ENCODE measurements around the gene PUM1.

PUM1 gene

DNA sequence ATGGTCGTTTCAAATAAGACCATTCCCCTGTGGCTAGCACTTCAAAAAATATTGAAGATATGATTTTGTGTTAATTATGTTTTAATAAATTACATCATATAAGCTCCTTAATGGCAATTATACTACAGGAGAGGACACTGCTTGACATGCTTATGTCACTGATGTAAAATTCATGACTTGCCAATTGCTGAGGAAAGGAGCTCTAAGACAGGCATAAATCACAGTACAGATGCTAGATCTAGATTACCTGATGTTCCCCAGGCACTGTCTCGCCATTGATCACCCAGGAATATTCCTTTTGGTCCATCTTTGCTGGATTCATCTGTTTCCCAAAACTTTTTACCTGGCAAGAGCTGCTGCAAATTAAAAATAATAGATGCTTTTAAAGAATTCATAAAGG, 58.8 kb downstream of the PUM1 start:
- H3K9me3 ChIP-seq (ENCODE audit: insufficient read depth, low read depth, low read length): no peaks in the 10 kb centered on the region
- H2AK5ac ChIP-seq (ENCODE audit: low read length): no peak overlapping the region
- H3K36me3 ChIP-seq (ENCODE audit: control insufficient read depth in 1 of 2, insufficient read depth in 2 of 2, low read length in 2 of 2): peaks cover 2 to 14% of the 10 kb centered on the region in 2 experiments
- no peak overlapping the region for H4K12ac ChIP-seq (ENCODE audit: low read depth, low read length)
- H3K4me3 ChIP-seq (ENCODE audit: low read depth, low read length): no peak overlapping the region
- DNase-seq: no peak
- no peaks in the 10 kb centered on the region for H3K27me3 ChIP-seq (ENCODE audit: insufficient read depth, low read length)
- no peak overlapping the region for H4K91ac ChIP-seq (ENCODE audit: low read depth, low read length)
- no peak overlapping the region for H3K18ac ChIP-seq (ENCODE audit: low read length)
- no peak overlapping the region for H2BK5ac ChIP-seq (ENCODE audit: low read depth, low read length, poor library complexity)
- peaks cover 19 to 20% of the 10 kb centered on the region in 2 experiments for H3K4me1 ChIP-seq (ENCODE audit: control insufficient read depth in 1 of 2, insufficient read depth in 2 of 2, low read length in 2 of 2)
- H3K9ac ChIP-seq (ENCODE audit: low read length): no peak overlapping the region
- no peak overlapping the region for H3K14ac ChIP-seq (ENCODE audit: low read length)
- H2BK12ac ChIP-seq (ENCODE audit: low read length): no peak overlapping the region
- H3K27ac ChIP-seq (ENCODE audit: low read depth, low read length): peak overlapping the region; percentile 85
- H3K23ac ChIP-seq (ENCODE audit: low read length): no peak overlapping the region
- no peak overlapping the region for H2BK120ac ChIP-seq (ENCODE audit: insufficient read depth, low read length, poor library complexity)
- H3K4ac ChIP-seq (ENCODE audit: low read depth, low read length): peak overlapping the region; percentile 90
- peak overlapping the region; percentile 15 for H3K4me2 ChIP-seq (ENCODE audit: low read length)
- WGBS (ENCODE audit: extremely low coverage, insufficient coverage, insufficient read length): no CpG with 5 or more reads among the region's 2 CpGs
- peaks cover 11% of the 10 kb centered on the region for H3K79me2 ChIP-seq (ENCODE audit: control insufficient read depth, insufficient read depth, low read length, poor library complexity)
- H4K8ac ChIP-seq (ENCODE audit: low read depth, low read length): no peak overlapping the region
- H3K79me1 ChIP-seq (ENCODE audit: low read length): peaks cover 5% of the 10 kb centered on the region
- H2AFZ ChIP-seq (ENCODE audit: insufficient read depth, low read length, poor library complexity): no peak overlapping the region

- no CpG with 5 or more reads among the region's 6 CpGs for WGBS (ENCODE audit: extremely low coverage, insufficient coverage, insufficient read length)
- H3K79me1 ChIP-seq (ENCODE audit: low read length): peaks cover 5% of the 10 kb centered on the region
Measured at GRCh38 chr1:31005617-31006166, 59.8 kb downstream of the PUM1 start.

DNA sequence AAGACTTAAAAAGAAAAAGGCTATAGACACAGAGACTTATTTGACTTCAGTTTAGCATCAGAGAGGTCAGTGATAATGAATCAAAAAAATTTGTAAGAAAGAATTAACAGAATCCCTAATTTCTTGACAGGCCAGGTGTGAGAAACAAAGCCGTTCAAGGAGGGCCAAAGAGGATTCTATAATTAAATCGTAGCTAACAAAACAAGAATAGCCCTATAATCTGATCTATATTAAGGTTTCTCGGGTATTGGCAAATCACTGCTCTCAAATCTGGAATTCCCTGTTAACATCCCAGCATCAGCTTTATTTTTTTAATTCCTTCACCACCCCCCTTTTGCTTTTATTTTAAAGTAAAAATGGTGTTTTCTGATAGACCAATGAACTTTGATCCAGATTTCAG, 60.3 kb downstream of the PUM1 start:
- Histone ChIP-seq H3K4me3 (ENCODE audit: low read depth, low read length) (no peak overlapping the region), H3K14ac (ENCODE audit: low read length) (no peak overlapping the region), H3K36me3 (ENCODE audit: control insufficient read depth in 1 of 2, insufficient read depth in 2 of 2, low read length in 2 of 2) (peaks cover 2 to 14% of the 10 kb centered on the region in 2 experiments), H3K4me2 (ENCODE audit: low read length) (no peak overlapping the region), H3K79me2 (ENCODE audit: control insufficient read depth, insufficient read depth, low read length, poor library complexity) (peaks cover 8% of the 10 kb centered on the region), H3K9me3 (ENCODE audit: insufficient read depth, low read depth, low read length) (no peaks in the 10 kb centered on the region), H3K23ac (ENCODE audit: low read length) (no peak overlapping the region), H3K79me1 (ENCODE audit: low read length) (peaks cover 5% of the 10 kb centered on the region), H3K18ac (ENCODE audit: low read length) (no peak overlapping the region), H2BK12ac (ENCODE audit: low read length) (no peak overlapping the region), H3K4ac (ENCODE audit: low read depth, low read length) (no peak overlapping the region), H3K9ac (ENCODE audit: low read length) (no peak overlapping the region), H4K91ac (ENCODE audit: low read depth, low read length) (no peak overlapping the region), H4K8ac (ENCODE audit: low read depth, low read length) (no peak overlapping the region), H3K27me3 (ENCODE audit: insufficient read depth, low read length) (no peaks in the 10 kb centered on the region), H4K12ac (ENCODE audit: low read depth, low read length) (no peak overlapping the region), H3K27ac (ENCODE audit: low read depth, low read length) (no peak overlapping the region), H2BK120ac (ENCODE audit: insufficient read depth, low read length, poor library complexity) (no peak overlapping the region), H2AK5ac (ENCODE audit: low read length) (no peak overlapping the region), H3K4me1 (ENCODE audit: control insufficient read depth in 1 of 2, insufficient read depth in 2 of 2, low read length in 2 of 2) (peaks cover 10 to 14% of the 10 kb centered on the region in 2 experiments), H2BK5ac (ENCODE audit: low read depth, low read length, poor library complexity) (no peak overlapping the region), H2AFZ (ENCODE audit: insufficient read depth, low read length, poor library complexity) (no peak overlapping the region)
- WGBS (ENCODE audit: extremely low coverage, insufficient coverage, insufficient read length): no CpG with 5 or more reads among the region's 3 CpGs
- DNase-seq: no peak

More at GRCh38 chr1:31005617-31006166, 59.8 kb downstream of the PUM1 start:
- peaks cover 2 to 14% of the 10 kb centered on the region in 2 experiments for H3K36me3 ChIP-seq (ENCODE audit: control insufficient read depth in 1 of 2, insufficient read depth in 2 of 2, low read length in 2 of 2)
- peak overlapping the region; percentile 40 for H3K4ac ChIP-seq (ENCODE audit: low read depth, low read length)
- H4K12ac ChIP-seq (ENCODE audit: low read depth, low read length): no peak overlapping the region
- H3K4me1 ChIP-seq (ENCODE audit: control insufficient read depth in 1 of 2, insufficient read depth in 2 of 2, low read length in 2 of 2): peaks cover 15 to 17% of the 10 kb centered on the region in 2 experiments
- no peak overlapping the region for H3K4me2 ChIP-seq (ENCODE audit: low read length)
- no peak overlapping the region for H4K91ac ChIP-seq (ENCODE audit: low read depth, low read length)
- H3K14ac ChIP-seq (ENCODE audit: low read length): no peak overlapping the region
- no peaks in the 10 kb centered on the region for H3K27me3 ChIP-seq (ENCODE audit: insufficient read depth, low read length)
- peak overlapping the region; percentile 63 for H2BK12ac ChIP-seq (ENCODE audit: low read length)
- H2BK5ac ChIP-seq (ENCODE audit: low read depth, low read length, poor library complexity): no peak overlapping the region
- H2BK120ac ChIP-seq (ENCODE audit: insufficient read depth, low read length, poor library complexity): no peak overlapping the region
- peaks cover 10% of the 10 kb centered on the region for H3K79me2 ChIP-seq (ENCODE audit: control insufficient read depth, insufficient read depth, low read length, poor library complexity)
- H3K9ac ChIP-seq (ENCODE audit: low read length): no peak overlapping the region
- H3K27ac ChIP-seq (ENCODE audit: low read depth, low read length): peak overlapping the region; percentile 67
- H3K4me3 ChIP-seq (ENCODE audit: low read depth, low read length): no peak overlapping the region
- no peak overlapping the region for H2AK5ac ChIP-seq (ENCODE audit: low read length)
- DNase-seq: no peak
- H4K8ac ChIP-seq (ENCODE audit: low read depth, low read length): no peak overlapping the region
- peak overlapping the region; percentile 51 for H3K18ac ChIP-seq (ENCODE audit: low read length)
- no peaks in the 10 kb centered on the region for H3K9me3 ChIP-seq (ENCODE audit: insufficient read depth, low read depth, low read length)
- no peak overlapping the region for H3K23ac ChIP-seq (ENCODE audit: low read length)
- H2AFZ ChIP-seq (ENCODE audit: insufficient read depth, low read length, poor library complexity): no peak overlapping the region

- Histone ChIP-seq H3K79me2 (ENCODE audit: control insufficient read depth, insufficient read depth, low read length, poor library complexity) (peaks cover 7% of the 10 kb centered on the region), H3K4ac (ENCODE audit: low read depth, low read length) (peak overlapping the region; percentile 16), H3K4me1 (ENCODE audit: control insufficient read depth in 1 of 2, insufficient read depth in 2 of 2, low read length in 2 of 2) (peaks cover 10 to 16% of the 10 kb centered on the region in 2 experiments), H4K8ac (ENCODE audit: low read depth, low read length) (no peak overlapping the region), H3K4me2 (ENCODE audit: low read length) (no peak overlapping the region), H2AK5ac (ENCODE audit: low read length) (no peak overlapping the region), H3K18ac (ENCODE audit: low read length) (no peak overlapping the region), H3K9ac (ENCODE audit: low read length) (no peak overlapping the region), H2BK5ac (ENCODE audit: low read depth, low read length, poor library complexity) (no peak overlapping the region), H3K4me3 (ENCODE audit: low read depth, low read length) (no peak overlapping the region), H3K9me3 (ENCODE audit: insufficient read depth, low read depth, low read length) (no peaks in the 10 kb centered on the region), H3K23ac (ENCODE audit: low read length) (peak overlapping the region; percentile 31), H3K27me3 (ENCODE audit: insufficient read depth, low read length) (no peaks in the 10 kb centered on the region), H4K91ac (ENCODE audit: low read depth, low read length) (no peak overlapping the region), H3K27ac (ENCODE audit: low read depth, low read length) (no peak overlapping the region), H3K79me1 (ENCODE audit: low read length) (peaks cover 5% of the 10 kb centered on the region), H2BK12ac (ENCODE audit: low read length) (no peak overlapping the region), H3K36me3 (ENCODE audit: control insufficient read depth in 1 of 2, insufficient read depth in 2 of 2, low read length in 2 of 2) (peaks cover 2 to 14% of the 10 kb centered on the region in 2 experiments), H2AFZ (ENCODE audit: insufficient read depth, low read length, poor library complexity) (no peak overlapping the region), H3K14ac (ENCODE audit: low read length) (no peak overlapping the region), H4K12ac (ENCODE audit: low read depth, low read length) (no peak overlapping the region), H2BK120ac (ENCODE audit: insufficient read depth, low read length, poor library complexity) (no peak overlapping the region)
- DNase-seq: no peak
Measured at GRCh38 chr1:31004231-31004621, 61.3 kb downstream of the PUM1 start.

Data from trophoblast cell (in vitro differentiated cells and primary cell).